Activated T-cell treated with anti-CD3 and anti-CD28 coated beads, Interleukin-2, amount 50 U/mL, for 24 hours (primary cell): ENCODE data around the gene C1orf116.

Experiments used
- DNase-seq: peaks from one replicate; pipeline ENCODE4 v3.0.0-alpha.2; 2020
- H3K27ac Mint-ChIP-seq: 2 replicates; pipeline ENCODE4 v1.8.0; 2020; ENCODE audit warnings: mild to moderate bottlenecking, mixed read lengths
- H3K27me3 Mint-ChIP-seq: 2 replicates; pipeline ENCODE4 v1.8.0; 2020; ENCODE audit warnings: mixed read lengths
- H3K36me3 Mint-ChIP-seq: 2 replicates; pipeline ENCODE4 v1.8.0; 2020; ENCODE audit warnings: low read depth, mixed read lengths
- H3K4me1 Mint-ChIP-seq: 2 replicates; pipeline ENCODE4 v1.8.0; 2020; ENCODE audit warnings: low read depth, mixed read lengths
- H3K4me3 Mint-ChIP-seq: 2 replicates; pipeline ENCODE4 v1.8.0; 2020; ENCODE audit warnings: mild to moderate bottlenecking, moderate library complexity, mixed read lengths
- H3K9me3 Mint-ChIP-seq: 2 replicates; pipeline ENCODE4 v1.8.0; 2020; ENCODE audit warnings: mixed read lengths

Gene C1orf116

GRCh38 chr1:207069061-207069460 is 36.5 kb upstream of the C1orf116 start:
- DNase-seq = no peak
- H3K27me3 Mint-ChIP-seq = no peaks in the 10 kb centered on the region
- H3K4me3 Mint-ChIP-seq = no peak overlapping the region
- H3K9me3 Mint-ChIP-seq = no peaks in the 10 kb centered on the region
- H3K36me3 Mint-ChIP-seq = peaks cover 13% of the 10 kb centered on the region
- peaks cover 31% of the 10 kb centered on the region for H3K4me1 Mint-ChIP-seq
- peak overlapping the region; percentile 57 for H3K27ac Mint-ChIP-seq

DNA sequence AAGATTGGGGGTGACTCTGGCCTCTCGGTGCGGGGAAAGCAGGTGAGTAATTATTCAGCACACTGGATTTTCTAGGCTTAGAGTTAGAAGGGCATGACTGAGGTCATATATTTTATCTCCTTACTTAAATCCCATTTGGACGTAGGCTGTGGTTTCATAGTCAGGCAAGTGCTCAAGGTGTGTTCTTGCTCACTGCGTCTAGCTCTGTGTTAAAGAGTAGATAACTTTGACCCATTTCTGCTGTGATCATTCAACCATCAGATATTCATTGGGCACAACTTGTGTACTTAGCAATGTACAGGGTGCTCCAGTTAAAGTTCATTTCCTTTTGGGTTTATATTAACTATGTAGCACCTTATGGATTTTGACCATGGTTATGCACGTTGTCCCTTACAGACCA is 35.1 kb upstream of the C1orf116 start:
- Mint-ChIP-seq H3K36me3 (peaks cover 23% of the 10 kb centered on the region), H3K4me3 (no peak overlapping the region), H3K4me1 (peaks cover 31% of the 10 kb centered on the region), H3K9me3 (no peaks in the 10 kb centered on the region), H3K27me3 (no peaks in the 10 kb centered on the region), H3K27ac (no peak overlapping the region)
- no peak for DNase-seq

GRCh38 chr1:207067185-207067584 is 34.6 kb upstream of the C1orf116 start:
- no peak for DNase-seq
- Mint-ChIP-seq H3K36me3 (peaks cover 27% of the 10 kb centered on the region), H3K4me1 (peaks cover 31% of the 10 kb centered on the region), H3K4me3 (no peak overlapping the region), H3K27ac (no peak overlapping the region), H3K9me3 (no peaks in the 10 kb centered on the region), H3K27me3 (no peaks in the 10 kb centered on the region)

- Mint-ChIP-seq H3K9me3 (no peaks in the 10 kb centered on the region), H3K36me3 (peaks cover 29% of the 10 kb centered on the region), H3K4me3 (no peak overlapping the region), H3K27me3 (no peaks in the 10 kb centered on the region), H3K4me1 (peaks cover 7% of the 10 kb centered on the region), H3K27ac (no peak overlapping the region)
- no peak for DNase-seq
These were observed 32.0 kb upstream of the C1orf116 start for GRCh38 chr1:207064561-207064960.

- H3K27ac Mint-ChIP-seq = no peak overlapping the region
- H3K9me3 Mint-ChIP-seq = no peaks in the 10 kb centered on the region
These were observed 30.5 kb upstream of the C1orf116 start for GRCh38 chr1:207063014-207063413.

GRCh38 chr1:207062058-207062457 is 29.5 kb upstream of the C1orf116 start:
- H3K27me3 Mint-ChIP-seq = no peaks in the 10 kb centered on the region
- no peak overlapping the region for H3K27ac Mint-ChIP-seq
- peaks cover 19% of the 10 kb centered on the region for H3K36me3 Mint-ChIP-seq
- no peaks in the 10 kb centered on the region for H3K9me3 Mint-ChIP-seq
- no peaks in the 10 kb centered on the region for H3K4me1 Mint-ChIP-seq
- no peak overlapping the region for H3K4me3 Mint-ChIP-seq
- DNase-seq = no peak

More at GRCh38 chr1:207063014-207063413, 30.5 kb upstream of the C1orf116 start:
- DNase-seq = no peak
- Mint-ChIP-seq H3K36me3 (peaks cover 22% of the 10 kb centered on the region), H3K4me3 (no peak overlapping the region), H3K4me1 (no peaks in the 10 kb centered on the region), H3K27me3 (no peaks in the 10 kb centered on the region)

DNA sequence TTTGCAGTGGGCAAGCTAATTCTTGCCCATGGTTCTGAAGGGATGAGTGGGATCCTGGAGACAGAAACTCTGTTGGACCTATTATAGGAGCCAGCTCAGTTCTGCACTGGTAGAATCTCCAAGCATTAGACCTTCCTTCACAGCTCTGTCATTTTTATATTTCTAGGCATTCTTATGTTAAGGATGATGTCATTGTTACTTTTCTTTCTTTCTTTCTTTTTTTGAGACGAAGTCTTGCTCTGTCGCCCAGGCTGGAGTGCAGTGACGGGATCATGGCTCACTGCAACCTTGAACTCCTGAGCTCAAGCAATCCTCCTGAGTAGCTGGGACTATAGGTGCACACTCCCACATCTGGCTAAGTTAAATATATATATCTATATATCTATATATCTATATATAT is 28.0 kb upstream of the C1orf116 start:
- Mint-ChIP-seq H3K4me3 (no peak overlapping the region), H3K27ac (no peak overlapping the region), H3K36me3 (peaks cover 19% of the 10 kb centered on the region), H3K4me1 (no peaks in the 10 kb centered on the region), H3K27me3 (no peaks in the 10 kb centered on the region), H3K9me3 (no peaks in the 10 kb centered on the region)
- no peak for DNase-seq

GRCh38 chr1:207059881-207060280 is 27.3 kb upstream of the C1orf116 start:
- DNase-seq = no peak
- Mint-ChIP-seq H3K27me3 (no peaks in the 10 kb centered on the region), H3K9me3 (no peaks in the 10 kb centered on the region), H3K36me3 (peaks cover 16% of the 10 kb centered on the region), H3K4me3 (no peak overlapping the region), H3K27ac (no peak overlapping the region), H3K4me1 (no peaks in the 10 kb centered on the region)

- no peaks in the 10 kb centered on the region for H3K9me3 Mint-ChIP-seq
- no peak overlapping the region for H3K4me3 Mint-ChIP-seq
- no peak overlapping the region for H3K27ac Mint-ChIP-seq
- no peaks in the 10 kb centered on the region for H3K4me1 Mint-ChIP-seq
- no peaks in the 10 kb centered on the region for H3K27me3 Mint-ChIP-seq
- peaks cover 16% of the 10 kb centered on the region for H3K36me3 Mint-ChIP-seq
- no peak for DNase-seq
These were observed 26.6 kb upstream of the C1orf116 start for GRCh38 chr1:207058878-207059867.

GRCh38 chr1:207058252-207058651 is 25.7 kb upstream of the C1orf116 start:
- no peak for DNase-seq
- no peak overlapping the region for H3K27ac Mint-ChIP-seq
- no peak overlapping the region for H3K4me3 Mint-ChIP-seq
- no peaks in the 10 kb centered on the region for H3K9me3 Mint-ChIP-seq
- peaks cover 5% of the 10 kb centered on the region for H3K4me1 Mint-ChIP-seq
- peaks cover 11% of the 10 kb centered on the region for H3K36me3 Mint-ChIP-seq
- H3K27me3 Mint-ChIP-seq = no peaks in the 10 kb centered on the region

DNA sequence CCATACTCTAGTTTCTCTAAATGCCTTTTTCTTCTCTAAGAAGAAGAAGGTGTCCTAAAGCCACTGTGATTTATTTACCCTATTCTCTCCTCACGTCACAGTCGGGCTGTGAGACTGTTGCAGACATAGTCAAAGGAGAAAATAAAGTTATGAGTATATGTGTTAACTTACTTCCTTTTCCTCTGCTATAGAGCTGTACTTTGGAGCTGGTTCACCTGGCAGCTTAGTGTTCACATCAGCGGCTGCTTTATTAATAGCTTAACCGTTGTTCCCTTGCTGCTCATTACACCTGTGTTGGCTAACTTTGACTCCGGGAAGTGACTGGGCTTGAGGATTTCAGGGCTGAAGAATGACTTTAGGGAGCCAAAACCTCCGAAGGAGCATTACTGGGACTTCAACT is 24.1 kb upstream of the C1orf116 start:
- peaks cover 21% of the 10 kb centered on the region for H3K4me1 Mint-ChIP-seq
- no peak for DNase-seq
- H3K27ac Mint-ChIP-seq = no peak overlapping the region
- peaks cover 7% of the 10 kb centered on the region for H3K36me3 Mint-ChIP-seq
- no peak overlapping the region for H3K4me3 Mint-ChIP-seq
- no peaks in the 10 kb centered on the region for H3K9me3 Mint-ChIP-seq
- no peaks in the 10 kb centered on the region for H3K27me3 Mint-ChIP-seq

DNA sequence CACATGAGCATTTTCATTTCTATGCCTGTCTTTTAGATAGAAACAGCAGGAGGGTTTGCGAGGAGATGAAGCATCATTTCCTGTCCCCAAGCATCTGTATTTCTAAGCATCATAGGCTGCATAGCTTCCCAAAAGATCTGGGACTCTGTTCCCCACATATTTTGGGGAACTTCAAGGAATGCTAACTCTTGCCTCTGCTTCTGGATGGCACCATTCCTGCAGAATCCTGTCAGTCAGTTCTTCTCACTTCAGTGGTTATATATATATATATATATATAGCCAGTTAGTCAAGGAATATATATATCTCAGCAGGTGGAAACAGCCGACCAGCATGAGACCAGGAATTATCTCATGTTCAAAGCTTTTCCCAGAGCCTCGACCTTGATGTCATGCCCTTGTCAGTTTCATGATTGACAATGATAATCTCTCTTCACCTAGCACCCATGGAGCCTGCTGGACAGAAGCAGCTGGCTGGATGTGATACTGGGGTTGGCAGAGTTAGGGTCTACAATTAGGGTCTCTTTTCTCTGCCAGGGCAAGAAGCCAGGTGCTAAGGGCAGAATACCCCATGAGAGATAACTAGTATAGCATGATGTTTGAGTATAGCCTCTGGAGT is 22.9 kb upstream of the C1orf116 start:
- H3K4me3 Mint-ChIP-seq = no peak overlapping the region
- H3K36me3 Mint-ChIP-seq = peaks cover 10% of the 10 kb centered on the region
- peaks cover 29% of the 10 kb centered on the region for H3K4me1 Mint-ChIP-seq
- no peak for DNase-seq
- no peaks in the 10 kb centered on the region for H3K9me3 Mint-ChIP-seq
- H3K27ac Mint-ChIP-seq = no peak overlapping the region
- no peaks in the 10 kb centered on the region for H3K27me3 Mint-ChIP-seq

DNA sequence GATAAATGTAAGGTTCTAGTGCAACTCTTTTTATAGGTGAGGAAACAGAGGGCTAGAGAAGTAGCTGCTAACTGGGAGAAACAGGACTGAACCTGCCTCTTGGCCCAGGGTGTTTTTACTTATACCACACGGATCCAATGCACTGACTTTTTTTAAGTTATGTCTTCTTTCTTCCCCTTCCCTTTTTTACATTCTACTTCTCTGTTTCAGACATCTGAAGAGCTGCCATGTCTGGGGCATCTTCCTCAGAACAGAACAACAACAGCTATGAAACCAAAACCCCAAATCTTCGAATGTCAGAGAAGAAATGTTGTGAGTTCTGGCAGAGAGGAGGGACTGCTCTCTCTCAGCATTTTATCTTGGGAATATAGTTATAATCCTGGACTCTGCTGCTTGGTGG is 21.9 kb upstream of the C1orf116 start:
- H3K36me3 Mint-ChIP-seq = peaks cover 20% of the 10 kb centered on the region
- no peaks in the 10 kb centered on the region for H3K9me3 Mint-ChIP-seq
- DNase-seq = no peak
- H3K4me3 Mint-ChIP-seq = no peak overlapping the region
- H3K4me1 Mint-ChIP-seq = peaks cover 34% of the 10 kb centered on the region
- H3K27ac Mint-ChIP-seq = no peak overlapping the region
- H3K27me3 Mint-ChIP-seq = no peaks in the 10 kb centered on the region

DNA sequence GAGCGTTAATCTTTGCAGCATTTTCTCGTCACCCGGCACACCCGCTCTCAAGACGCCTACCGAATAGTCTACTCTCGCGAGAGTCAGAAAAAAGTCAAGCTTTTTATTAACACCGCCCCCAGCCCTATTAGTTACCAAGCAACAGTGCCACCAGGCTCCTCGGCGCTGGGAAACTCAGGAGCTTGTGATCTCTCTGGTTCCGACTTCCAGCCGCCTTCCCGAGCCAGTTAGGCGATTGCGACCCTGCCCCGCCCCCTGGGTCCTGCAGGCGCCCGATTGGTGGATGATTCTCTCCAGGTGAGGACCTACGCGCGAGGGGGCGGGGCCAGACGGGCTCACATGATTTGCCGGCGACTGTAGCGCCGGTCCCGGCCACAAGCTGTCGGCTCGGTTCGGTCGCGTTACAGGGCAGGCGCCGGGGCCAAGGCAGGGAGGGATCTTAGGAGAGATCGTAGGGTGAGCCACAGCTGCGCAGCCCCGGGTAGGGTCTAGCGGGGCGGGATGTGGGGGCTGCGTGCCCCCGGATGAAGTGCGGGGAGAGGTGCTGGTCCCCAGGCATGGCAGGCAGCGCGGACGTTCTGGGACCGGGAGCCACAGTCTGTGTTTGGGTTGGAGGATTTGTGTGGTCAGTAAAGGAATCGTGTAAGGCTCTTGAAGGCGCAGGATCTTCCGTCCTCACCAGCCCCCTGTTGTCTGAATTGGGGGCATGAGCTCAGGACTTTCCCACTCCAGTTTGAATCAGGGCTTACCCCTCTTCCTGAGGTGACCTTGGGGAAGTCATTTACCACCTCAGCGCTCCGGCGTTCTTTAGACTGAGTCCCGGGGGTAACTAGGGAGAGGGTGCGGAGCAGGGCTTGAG is 20.6 kb upstream of the C1orf116 start, which contains the start of gene PFKFB2:
Gene PFKFB2, plus strand, starts transcription at position 365 of the 859 bp plus-strand sequence. CDS start 1,443 bp downstream, outside the sequence.
- peaks cover 33% of the 10 kb centered on the region for H3K36me3 Mint-ChIP-seq
- H3K27ac Mint-ChIP-seq = peak within 1 kb of the TSS; percentile 94
- H3K4me1 Mint-ChIP-seq = peaks cover 45% of the 10 kb centered on the region
- no peaks in the 10 kb centered on the region for H3K27me3 Mint-ChIP-seq
- peak within 1 kb of the TSS; percentile 99 for H3K4me3 Mint-ChIP-seq
- no peaks in the 10 kb centered on the region for H3K9me3 Mint-ChIP-seq
- DNase-seq = peak; percentile 96
